Measurements from ENCODE around the gene ERICH6B. TPM values are rescaled to one million over a fixed set of nuclear protein-coding genes. Genes with fewer than 3 reads are reported as not detected.
"Not testable (repeated sequence)": the region's sequence is repeated elsewhere in the genome, so short reads cannot be mapped to it uniquely, and the experiment has no call there.

The ERICH6B gene
- total and polyA plus RNA-seq, 2 experiments from 2014 or later: not detected

DNA sequence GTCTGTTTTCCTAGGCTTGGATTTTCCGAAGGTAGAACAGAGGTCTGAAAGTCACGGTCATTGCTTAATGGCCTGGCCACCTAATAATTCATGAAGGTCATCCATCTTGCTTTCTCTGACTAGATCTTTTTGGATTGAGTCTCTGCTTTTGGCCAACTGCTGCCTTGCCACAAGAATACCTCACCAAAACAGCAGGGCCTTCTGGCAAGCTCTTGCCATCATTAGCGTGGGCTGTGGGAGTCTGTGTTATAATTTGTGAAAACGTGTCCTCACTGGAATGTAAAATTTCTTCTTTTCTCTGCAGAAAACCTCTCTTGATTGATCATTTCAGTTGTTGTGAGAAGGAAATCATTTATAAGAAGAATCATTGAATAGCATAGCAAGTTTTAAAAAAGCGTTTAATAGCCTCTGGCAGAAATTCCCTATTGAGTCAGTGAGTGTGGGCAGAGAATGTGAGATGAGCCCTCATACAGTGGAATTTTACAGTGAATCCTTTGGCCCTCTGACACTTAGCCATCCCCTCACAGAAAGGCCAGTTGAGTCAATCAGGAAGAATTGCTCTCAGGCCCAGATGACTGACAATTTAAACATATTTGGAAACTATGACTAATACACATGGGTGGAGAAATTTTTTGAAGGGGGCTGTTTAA lies 43.2 kb upstream of the ERICH6B start:
- peak overlapping the region; percentile 31 for H3K4me3 ChIP-seq
- peak overlapping the region; percentile 18; the same call in 1 of the 2 replicates for H3K9ac ChIP-seq
- H3F3A ChIP-seq (ENCODE audit: insufficient read depth): peaks cover 31% of the 10 kb centered on the region
- H3K79me2 ChIP-seq (ENCODE audit: insufficient read depth): no peaks in the 10 kb centered on the region
- H2AFZ ChIP-seq: peak overlapping the region; percentile 29
- peak overlapping the region; percentile 65 for H3K4me2 ChIP-seq (ENCODE audit: unreplicated experiment)
- peak; percentile 94 for DNase-seq
- H3K27me3 ChIP-seq (replicated peaks; ENCODE audit: insufficient read depth): no peaks in the 10 kb centered on the region
- TF ChIP-seq EZH2 (IDR thresholded peaks at IDR 0.05; ENCODE audit: insufficient read depth, poor library complexity, severe bottlenecking) (no peak), EZH2phosphoT487 (IDR thresholded peaks at IDR 0.05; ENCODE audit: insufficient read depth, low read depth) (no peak)
- 5 to 7% methylated on average over 5 of the region's 5 CpGs for WGBS, 2 experiments (ENCODE audit: low coverage in 1 of 2, low lambda C conversion rate in 2 of 2, missing lambda C conversion rate in 2 of 2)
- peak overlapping the region; percentile 71 for H3K27ac ChIP-seq
- no peaks in the 10 kb centered on the region for H3K9me2 ChIP-seq (ENCODE audit: insufficient read depth)
- H3K4me1 ChIP-seq (ENCODE audit: insufficient read depth): peaks cover 23% of the 10 kb centered on the region
- H3K36me3 ChIP-seq (ENCODE audit: low read depth): no peaks in the 10 kb centered on the region
- H3K9me3 ChIP-seq (ENCODE audit: low read depth): no peaks in the 10 kb centered on the region
- in situ Hi-C loops (cut with MboI): no loop called here
- no peaks in the 10 kb centered on the region for H4K20me1 ChIP-seq (ENCODE audit: insufficient read depth)

DNA sequence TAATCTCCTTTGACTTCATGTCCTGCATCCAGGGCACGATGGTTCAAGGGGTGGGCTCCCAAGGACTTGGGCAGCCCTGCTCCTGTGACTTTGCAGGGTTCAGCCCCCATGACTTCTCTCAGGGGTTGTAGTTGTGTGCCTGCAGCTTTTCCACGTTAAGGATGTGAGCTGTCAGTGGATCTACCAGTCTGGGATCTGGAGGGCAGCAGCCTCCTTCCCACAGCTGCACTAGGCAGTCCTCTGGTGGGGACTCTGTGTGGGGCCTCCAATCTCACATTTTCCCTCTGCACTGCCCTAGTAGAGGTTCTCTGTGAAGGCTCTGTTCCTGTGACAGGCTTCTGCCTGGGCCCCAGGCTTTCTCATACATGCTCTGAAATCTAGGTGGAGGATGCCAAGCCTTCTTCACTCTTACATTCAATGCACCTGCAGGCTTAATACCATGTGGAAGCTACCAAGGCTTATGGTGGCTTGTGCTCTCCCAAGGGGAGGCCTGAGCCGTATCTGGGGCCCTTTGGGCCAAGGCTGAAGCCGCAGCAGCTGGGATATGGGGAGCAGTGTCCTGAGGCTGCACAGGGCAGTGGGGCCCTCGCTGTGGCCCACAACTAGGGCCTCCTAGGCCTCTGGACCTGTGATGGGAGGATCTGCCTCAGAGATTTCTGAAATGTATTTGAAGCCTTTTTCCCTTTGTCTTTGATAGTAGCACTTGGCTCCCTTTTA lies 39.3 kb upstream of the ERICH6B start:
- Histone ChIP-seq H3K4me2 (ENCODE audit: unreplicated experiment) (no peak overlapping the region), H3F3A (ENCODE audit: insufficient read depth) (peaks cover 21% of the 10 kb centered on the region), H3K79me2 (ENCODE audit: insufficient read depth) (no peaks in the 10 kb centered on the region), H3K4me1 (ENCODE audit: insufficient read depth) (peaks cover 18% of the 10 kb centered on the region), H3K27me3 (replicated peaks; ENCODE audit: insufficient read depth) (no peaks in the 10 kb centered on the region), H3K9ac (no peak overlapping the region), H3K9me2 (ENCODE audit: insufficient read depth) (no peaks in the 10 kb centered on the region), H3K4me3 (no peak overlapping the region), H2AFZ (no peak overlapping the region), H3K27ac (no peak overlapping the region), H3K36me3 (ENCODE audit: low read depth) (no peaks in the 10 kb centered on the region), H4K20me1 (ENCODE audit: insufficient read depth) (no peaks in the 10 kb centered on the region), H3K9me3 (ENCODE audit: low read depth) (no peaks in the 10 kb centered on the region)
- TF ChIP-seq EZH2phosphoT487 (IDR thresholded peaks at IDR 0.05; ENCODE audit: insufficient read depth, low read depth) (no peak), EZH2 (IDR thresholded peaks at IDR 0.05; ENCODE audit: insufficient read depth, poor library complexity, severe bottlenecking) (no peak)
- 52 to 63% methylated on average over 5 of the region's 5 CpGs for WGBS, 2 experiments (ENCODE audit: low coverage in 1 of 2, low lambda C conversion rate in 2 of 2, missing lambda C conversion rate in 2 of 2)
- DNase-seq: no peak
- in situ Hi-C loops (cut with MboI): no loop called here

DNA sequence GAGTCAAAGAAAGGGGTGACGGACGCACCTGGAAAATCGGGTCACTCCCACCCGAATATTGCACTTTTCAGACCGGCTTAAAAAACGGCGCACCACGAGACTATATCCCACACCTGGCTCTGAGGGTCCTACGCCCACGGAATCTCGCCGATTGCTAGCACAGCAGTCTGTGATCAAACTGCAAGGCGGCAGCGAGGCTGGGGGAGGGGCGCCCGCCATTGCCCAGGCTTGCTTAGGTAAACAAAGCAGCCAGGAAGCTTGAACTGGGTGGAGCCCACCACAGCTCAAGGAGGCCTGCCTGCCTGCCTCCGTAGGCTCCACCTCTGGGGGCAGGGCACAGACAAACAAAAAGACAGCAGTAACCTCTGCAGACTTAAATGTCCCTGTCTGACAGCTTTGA lies 29.7 kb upstream of the ERICH6B start:
- in situ Hi-C loops (cut with MboI); H3K79me2 ChIP-seq (ENCODE audit: insufficient read depth); H4K20me1 ChIP-seq (ENCODE audit: insufficient read depth); H3K27ac ChIP-seq; H3K9me3 ChIP-seq (ENCODE audit: low read depth); H3K4me2 ChIP-seq (ENCODE audit: unreplicated experiment); H3K4me3 ChIP-seq; H3K9ac ChIP-seq; H3K9me2 ChIP-seq (ENCODE audit: insufficient read depth); H3K27me3 ChIP-seq (replicated peaks; ENCODE audit: insufficient read depth); H3K36me3 ChIP-seq (ENCODE audit: low read depth); DNase-seq; H2AFZ ChIP-seq; H3K4me1 ChIP-seq (ENCODE audit: insufficient read depth); H3F3A ChIP-seq (ENCODE audit: insufficient read depth): not testable (repeated sequence)
- 71 to 83% methylated on average over 1 to 11 of the region's 17 CpGs for WGBS, 2 experiments (ENCODE audit: low coverage in 1 of 2, low lambda C conversion rate in 2 of 2, missing lambda C conversion rate in 2 of 2)

DNA sequence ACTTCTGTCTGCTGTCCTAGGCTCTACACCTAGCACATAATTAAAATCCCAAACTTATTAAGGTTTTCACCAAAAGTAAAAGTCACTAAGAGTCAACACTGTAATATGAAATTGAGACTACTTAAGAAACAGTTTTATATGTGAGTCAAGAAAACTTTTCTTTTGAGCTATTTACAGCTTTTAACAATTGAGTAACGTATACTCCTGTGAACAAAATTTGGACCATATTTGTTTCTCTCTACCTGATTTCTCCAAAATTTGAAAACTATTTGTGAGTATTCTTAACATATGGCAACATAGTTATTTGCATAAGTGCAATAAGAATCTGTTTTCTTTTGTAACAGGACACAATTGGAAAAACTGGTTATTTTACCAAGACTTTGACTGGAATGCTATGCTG lies 26.6 kb upstream of the ERICH6B start:
- DNase-seq; H3K27ac ChIP-seq; H2AFZ ChIP-seq; H3F3A ChIP-seq (ENCODE audit: insufficient read depth); H3K9me2 ChIP-seq (ENCODE audit: insufficient read depth); H3K4me1 ChIP-seq (ENCODE audit: insufficient read depth); H3K4me2 ChIP-seq (ENCODE audit: unreplicated experiment); H3K9me3 ChIP-seq (ENCODE audit: low read depth); H3K79me2 ChIP-seq (ENCODE audit: insufficient read depth); H3K9ac ChIP-seq; H3K4me3 ChIP-seq; in situ Hi-C loops (cut with MboI); H3K36me3 ChIP-seq (ENCODE audit: low read depth); H4K20me1 ChIP-seq (ENCODE audit: insufficient read depth): not testable (repeated sequence)
- WGBS, 2 experiments (ENCODE audit: low coverage in 1 of 2, low lambda C conversion rate in 2 of 2, missing lambda C conversion rate in 2 of 2): 58 to 71% methylated on average over 1 of the region's 1 CpG
- peaks cover 20% of the 10 kb centered on the region for H3K27me3 ChIP-seq (replicated peaks; ENCODE audit: insufficient read depth)

DNA sequence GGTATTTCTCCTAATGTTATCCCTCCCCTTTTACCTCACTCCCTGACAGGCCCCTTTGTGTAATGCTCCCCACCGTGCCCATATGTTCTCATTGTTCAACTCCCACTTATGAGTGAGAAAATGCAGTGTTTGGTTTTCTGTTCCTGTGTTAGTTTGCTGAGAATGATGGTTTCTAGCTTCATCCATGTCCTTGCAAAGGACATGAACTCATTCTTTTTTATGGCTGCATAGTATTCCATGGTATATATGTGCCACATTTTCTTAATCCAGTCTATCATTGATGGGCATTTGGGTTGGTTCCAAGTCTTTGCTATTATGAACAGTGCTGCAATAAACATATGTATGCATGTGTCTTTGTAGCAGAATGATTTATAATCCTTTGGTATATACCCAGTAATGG lies 19.8 kb upstream of the ERICH6B start:
- H3K9me3 ChIP-seq (ENCODE audit: low read depth); H2AFZ ChIP-seq; H3K4me2 ChIP-seq (ENCODE audit: unreplicated experiment); H3K4me3 ChIP-seq; in situ Hi-C loops (cut with MboI); H3K27ac ChIP-seq; H3K4me1 ChIP-seq (ENCODE audit: insufficient read depth); H3K9ac ChIP-seq; DNase-seq; H3K36me3 ChIP-seq (ENCODE audit: low read depth); H3F3A ChIP-seq (ENCODE audit: insufficient read depth); H3K9me2 ChIP-seq (ENCODE audit: insufficient read depth); H4K20me1 ChIP-seq (ENCODE audit: insufficient read depth); H3K79me2 ChIP-seq (ENCODE audit: insufficient read depth): not testable (repeated sequence)
- 60 to 68% methylated on average over 1 of the region's 1 CpG for WGBS, 2 experiments (ENCODE audit: low coverage in 1 of 2, low lambda C conversion rate in 2 of 2, missing lambda C conversion rate in 2 of 2)
- H3K27me3 ChIP-seq (replicated peaks; ENCODE audit: insufficient read depth): peaks cover 20% of the 10 kb centered on the region
